Measurements from ENCODE around the gene TAAR1. TPM values are rescaled to one million over a fixed set of nuclear protein-coding genes. Genes with fewer than 3 reads are reported as not detected.

The TAAR1 gene
- total RNA-seq, 4 donors from 2014 or later: not detected

DNA sequence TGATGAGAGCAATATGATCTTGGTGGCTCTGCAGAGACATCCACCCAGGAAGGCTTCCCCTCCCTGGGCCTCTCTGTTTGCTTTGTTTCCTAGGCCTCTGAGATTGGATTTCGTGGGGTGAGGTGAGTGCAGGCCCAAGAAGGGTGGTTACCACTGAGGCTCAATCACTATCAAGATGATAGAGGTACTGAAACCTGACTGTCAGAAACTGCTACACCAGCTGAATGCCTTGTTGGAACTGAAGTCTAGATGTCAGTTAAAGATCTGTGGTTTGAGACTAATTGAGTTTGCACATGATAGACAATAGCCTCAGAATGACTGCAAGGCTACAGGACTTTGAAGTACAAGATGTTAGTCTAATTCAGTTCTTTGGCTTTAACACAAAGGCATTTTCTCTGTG lies 39.6 kb upstream of the TAAR1 start:
- Histone ChIP-seq H3K4me1 (no peaks in the 10 kb centered on the region), H3K4me3 (no peak overlapping the region), H3K27ac (no peak overlapping the region), H3K9me3 (peaks cover 0 to 23% (median 0%) of the 10 kb centered on the region in 3 donors), H3K36me3 (no peaks in the 10 kb centered on the region), H3K27me3 (no peaks in the 10 kb centered on the region)
- no peak for TF ChIP-seq POLR2A (IDR thresholded peaks at IDR 0.05)
- TF ChIP-seq, protein P1, sequence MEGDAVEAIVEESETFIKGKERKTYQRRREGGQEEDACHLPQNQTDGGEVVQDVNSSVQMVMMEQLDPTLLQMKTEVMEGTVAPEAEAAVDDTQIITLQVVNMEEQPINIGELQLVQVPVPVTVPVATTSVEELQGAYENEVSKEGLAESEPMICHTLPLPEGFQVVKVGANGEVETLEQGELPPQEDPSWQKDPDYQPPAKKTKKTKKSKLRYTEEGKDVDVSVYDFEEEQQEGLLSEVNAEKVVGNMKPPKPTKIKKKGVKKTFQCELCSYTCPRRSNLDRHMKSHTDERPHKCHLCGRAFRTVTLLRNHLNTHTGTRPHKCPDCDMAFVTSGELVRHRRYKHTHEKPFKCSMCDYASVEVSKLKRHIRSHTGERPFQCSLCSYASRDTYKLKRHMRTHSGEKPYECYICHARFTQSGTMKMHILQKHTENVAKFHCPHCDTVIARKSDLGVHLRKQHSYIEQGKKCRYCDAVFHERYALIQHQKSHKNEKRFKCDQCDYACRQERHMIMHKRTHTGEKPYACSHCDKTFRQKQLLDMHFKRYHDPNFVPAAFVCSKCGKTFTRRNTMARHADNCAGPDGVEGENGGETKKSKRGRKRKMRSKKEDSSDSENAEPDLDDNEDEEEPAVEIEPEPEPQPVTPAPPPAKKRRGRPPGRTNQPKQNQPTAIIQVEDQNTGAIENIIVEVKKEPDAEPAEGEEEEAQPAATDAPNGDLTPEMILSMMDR (IDR thresholded peaks at IDR 0.05): no peak
- TF ChIP-seq POLR2AphosphoS5 (IDR thresholded peaks at IDR 0.05): no peak
- no peak for TF ChIP-seq EP300 (IDR thresholded peaks at IDR 0.05)
- 25% methylated on average over 1 of the region's 1 CpG; no CpG with 5 or more reads in 1 of the 2 donors for WGBS, 2 donors (ENCODE audit: low coverage in 1 of 2)
- no peak for ATAC-seq

DNA sequence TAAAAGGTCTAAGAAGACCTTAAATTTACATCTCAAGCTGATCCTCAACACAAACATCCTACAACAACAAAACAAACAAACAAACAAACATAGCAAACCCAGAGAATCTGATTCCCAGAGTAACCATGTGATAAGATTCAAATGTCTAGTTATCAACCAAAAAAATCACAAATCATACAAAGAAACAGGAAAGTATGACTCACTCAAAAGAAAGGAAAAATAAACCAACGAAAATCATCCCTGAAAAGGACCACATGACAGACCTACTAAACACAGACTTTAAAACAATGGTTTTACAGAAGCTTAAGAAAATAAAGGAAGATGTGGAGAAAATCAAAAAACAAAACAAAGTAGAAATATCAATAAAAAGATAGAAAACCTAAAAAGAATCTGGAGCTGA lies 36.8 kb upstream of the TAAR1 start:
- no peak for TF ChIP-seq EP300 (IDR thresholded peaks at IDR 0.05)
- TF ChIP-seq POLR2AphosphoS5 (IDR thresholded peaks at IDR 0.05): no peak
- no peak for TF ChIP-seq POLR2A (IDR thresholded peaks at IDR 0.05)
- TF ChIP-seq, protein P1 (IDR thresholded peaks at IDR 0.05): no peak
- ATAC-seq: no peak
- Histone ChIP-seq H3K4me3 (no peak overlapping the region), H3K27ac (no peak overlapping the region), H3K4me1 (no peaks in the 10 kb centered on the region), H3K27me3 (no peaks in the 10 kb centered on the region), H3K36me3 (no peaks in the 10 kb centered on the region), H3K9me3 (peaks cover 0 to 23% (median 0%) of the 10 kb centered on the region in 3 donors)
- WGBS, 2 donors (ENCODE audit: low coverage in 1 of 2): 28% methylated on average over 1 of the region's 1 CpG; no CpG with 5 or more reads in 1 of the 2 donors

DNA sequence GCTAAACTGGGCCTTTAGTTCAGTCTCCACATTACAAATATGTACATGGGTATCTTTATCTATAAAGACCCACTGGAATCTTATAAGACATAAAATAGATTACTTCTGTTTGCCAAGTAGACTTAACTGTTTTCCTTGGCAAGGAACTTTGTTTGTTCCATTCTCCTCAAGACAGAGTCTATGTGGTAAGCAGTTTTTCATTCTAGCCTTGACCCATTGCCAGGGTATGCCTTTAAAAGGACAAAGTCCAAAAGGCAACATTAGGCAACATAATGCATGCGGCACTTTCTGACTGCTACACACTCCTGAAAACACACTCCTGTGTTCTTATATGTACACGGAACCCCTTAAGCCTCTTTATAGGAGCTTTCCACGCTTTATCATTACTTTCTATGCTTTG lies 34.5 kb upstream of the TAAR1 start:
- H3K27me3 ChIP-seq: no peaks in the 10 kb centered on the region
- H3K4me3 ChIP-seq: no peak overlapping the region
- no peaks in the 10 kb centered on the region for H3K4me1 ChIP-seq
- ATAC-seq: no peak
- no peaks in the 10 kb centered on the region for H3K36me3 ChIP-seq
- peaks cover 0 to 23% (median 0%) of the 10 kb centered on the region in 3 donors for H3K9me3 ChIP-seq
- WGBS, 2 donors (ENCODE audit: low coverage in 1 of 2): 67 to 68% methylated on average over 3 of the region's 3 CpGs
- no peak for TF ChIP-seq POLR2AphosphoS5 (IDR thresholded peaks at IDR 0.05)
- TF ChIP-seq POLR2A (IDR thresholded peaks at IDR 0.05): no peak
- TF ChIP-seq EP300 (IDR thresholded peaks at IDR 0.05): no peak
- TF ChIP-seq, protein P1 (IDR thresholded peaks at IDR 0.05): no peak
- no peak overlapping the region for H3K27ac ChIP-seq

- TF ChIP-seq, protein P1 (IDR thresholded peaks at IDR 0.05): no peak
- TF ChIP-seq POLR2AphosphoS5 (IDR thresholded peaks at IDR 0.05): no peak
- no peak for TF ChIP-seq POLR2A (IDR thresholded peaks at IDR 0.05)
- TF ChIP-seq EP300 (IDR thresholded peaks at IDR 0.05): no peak
- WGBS, 2 donors (ENCODE audit: low coverage in 1 of 2): 77 to 83% methylated on average over 4 of the region's 4 CpGs
- no peaks in the 10 kb centered on the region for H3K36me3 ChIP-seq
- no peaks in the 10 kb centered on the region for H3K27me3 ChIP-seq
- H3K4me1 ChIP-seq: no peaks in the 10 kb centered on the region
- no peak overlapping the region for H3K4me3 ChIP-seq
- no peak overlapping the region for H3K27ac ChIP-seq
- H3K9me3 ChIP-seq: peaks cover 0 to 7% (median 0%) of the 10 kb centered on the region in 3 donors
- ATAC-seq: no peak
These were observed 31.7 kb upstream of the TAAR1 start for GRCh38 chr6:132690678-132691077.

DNA sequence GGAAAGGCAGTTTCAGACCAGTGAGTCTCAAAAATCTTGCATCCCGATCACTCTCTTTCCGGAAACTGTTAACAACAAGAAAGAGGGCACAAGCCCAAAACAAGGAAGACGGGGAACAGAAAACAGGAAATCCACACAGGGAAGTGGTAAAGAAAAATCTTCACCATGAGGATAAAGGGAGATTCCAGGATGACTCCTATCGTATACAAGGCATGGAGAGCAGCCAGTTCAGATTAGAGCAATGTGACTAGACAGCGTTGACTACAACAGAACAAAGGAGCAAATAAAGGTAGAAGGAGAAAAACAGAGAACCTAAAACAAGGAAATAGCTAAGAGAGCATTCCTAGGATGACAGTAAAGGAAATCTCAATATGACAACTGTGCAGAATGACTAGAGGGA lies 28.3 kb upstream of the TAAR1 start:
- WGBS, 2 donors (ENCODE audit: low coverage in 1 of 2): 49 to 50% methylated on average over 5 of the region's 5 CpGs
- ATAC-seq: no peak
- TF ChIP-seq POLR2AphosphoS5 (IDR thresholded peaks at IDR 0.05) (no peak), POLR2A (IDR thresholded peaks at IDR 0.05) (no peak), EP300 (IDR thresholded peaks at IDR 0.05) (no peak)
- TF ChIP-seq, protein P1 (IDR thresholded peaks at IDR 0.05): no peak
- Histone ChIP-seq H3K27me3 (no peaks in the 10 kb centered on the region), H3K9me3 (no peaks in the 10 kb centered on the region), H3K4me3 (no peak overlapping the region), H3K4me1 (no peaks in the 10 kb centered on the region), H3K36me3 (no peaks in the 10 kb centered on the region), H3K27ac (no peak overlapping the region)
